Measurements from ENCODE around the gene MICA.
A peak's percentile ranks its signal among the peaks of the same experiment; 100 is the strongest.
"Not testable (repeated sequence)": the region's sequence is repeated elsewhere in the genome, so short reads cannot be mapped to it uniquely, and the experiment has no call there.

MICA gene

DNA sequence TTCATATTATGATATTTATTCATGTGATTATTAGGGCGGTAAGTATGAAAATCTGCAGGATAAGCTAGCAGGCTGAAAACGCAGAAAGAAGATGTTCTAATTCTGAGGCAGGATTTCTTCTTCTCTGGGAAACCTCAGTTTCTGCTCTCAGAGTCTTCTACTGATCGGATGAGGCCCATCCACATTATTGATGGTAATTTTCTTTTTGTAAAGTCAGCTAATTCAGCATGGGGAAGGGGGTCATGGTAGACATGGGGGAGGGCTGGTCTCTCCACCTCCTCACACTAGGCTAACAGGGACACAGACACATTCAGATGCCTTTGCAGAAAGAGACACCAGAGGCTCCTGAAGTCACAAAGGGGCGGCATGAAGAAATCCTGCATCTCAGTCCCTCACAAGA is 21.7 kb upstream of the MICA start:
- no peak for DNase-seq (ENCODE audit: low read depth, low spot score)

DNA sequence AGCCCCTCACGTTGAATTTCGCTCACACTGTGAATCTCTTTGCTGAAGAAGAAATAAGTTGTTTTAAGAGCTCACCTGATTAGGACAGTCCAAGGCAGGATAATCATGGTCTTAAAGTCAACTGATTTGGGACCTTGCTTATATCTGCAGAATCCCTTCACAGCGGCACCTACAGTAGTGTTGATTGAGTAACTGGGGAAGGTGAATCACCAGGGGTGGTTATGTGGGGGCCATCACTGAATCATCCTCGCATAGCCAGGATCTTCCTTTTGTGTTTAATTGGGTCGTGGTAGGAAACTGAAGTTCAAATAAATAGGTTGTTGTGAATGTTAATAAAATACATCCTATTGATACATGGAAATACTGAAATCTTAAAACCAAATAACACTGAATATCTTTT is 20.2 kb upstream of the MICA start:
- no peak for DNase-seq (ENCODE audit: low read depth, low spot score)

DNA sequence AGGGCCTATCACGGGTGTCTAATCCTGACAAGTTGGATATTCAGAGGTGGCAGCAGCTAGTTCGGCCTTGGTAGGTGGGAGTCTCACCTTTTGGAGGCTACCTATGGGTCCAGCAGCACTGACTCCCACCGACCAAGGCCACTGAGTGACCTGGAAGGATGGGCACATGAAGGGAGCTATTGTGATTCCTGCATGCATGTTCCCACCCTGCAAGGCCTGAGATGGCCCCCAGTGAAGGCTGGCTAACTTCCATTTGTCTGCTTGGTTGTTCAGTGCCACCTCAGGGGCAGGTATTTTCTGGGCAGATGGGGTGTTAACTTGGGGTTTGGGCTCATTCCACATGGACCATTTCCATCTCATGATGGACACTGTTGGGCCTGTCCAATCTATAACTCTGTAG is 18.4 kb upstream of the MICA start:
- no peak for DNase-seq (ENCODE audit: low read depth, low spot score)

DNA sequence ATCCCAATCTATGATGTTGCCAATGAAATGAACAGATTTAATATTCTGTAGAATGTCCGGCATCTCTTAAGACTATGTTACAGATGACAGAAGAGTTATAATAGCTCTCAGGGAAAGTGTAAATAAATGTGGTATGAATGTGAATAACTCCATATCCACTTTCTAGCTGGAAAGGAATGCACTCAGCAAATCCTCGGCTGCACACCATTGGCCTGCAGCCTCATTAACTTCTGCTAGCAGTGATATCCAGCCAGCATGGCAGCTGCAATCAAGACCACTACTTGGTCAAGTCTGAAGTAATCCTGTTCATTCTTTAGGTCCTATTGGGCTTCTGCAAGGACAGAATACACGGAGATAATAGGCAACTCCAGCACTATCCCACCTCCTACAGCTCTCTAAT is 17.3 kb upstream of the MICA start:
- DNase-seq (ENCODE audit: low read depth, low spot score) = no peak

DNA sequence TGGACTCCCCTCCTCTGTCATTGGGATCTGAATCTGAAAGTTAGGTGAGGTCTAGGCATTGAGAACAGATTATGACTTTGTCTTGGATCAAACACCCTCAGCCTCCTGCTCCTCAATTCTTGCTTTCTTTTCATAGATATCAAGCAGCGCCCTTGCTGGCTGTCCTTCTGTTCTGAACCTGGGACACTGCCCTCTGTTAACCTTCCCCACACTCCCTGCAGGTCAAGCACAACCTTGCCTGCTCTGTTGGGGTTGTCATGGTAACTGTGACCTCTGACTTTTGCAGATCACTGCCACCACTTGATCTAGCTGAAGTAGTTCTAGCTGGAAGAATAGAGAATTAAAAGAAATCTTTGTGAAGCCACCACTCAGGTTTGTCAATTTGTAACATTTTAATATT is 16.4 kb upstream of the MICA start:
- no peak for DNase-seq (ENCODE audit: low read depth, low spot score)

DNA sequence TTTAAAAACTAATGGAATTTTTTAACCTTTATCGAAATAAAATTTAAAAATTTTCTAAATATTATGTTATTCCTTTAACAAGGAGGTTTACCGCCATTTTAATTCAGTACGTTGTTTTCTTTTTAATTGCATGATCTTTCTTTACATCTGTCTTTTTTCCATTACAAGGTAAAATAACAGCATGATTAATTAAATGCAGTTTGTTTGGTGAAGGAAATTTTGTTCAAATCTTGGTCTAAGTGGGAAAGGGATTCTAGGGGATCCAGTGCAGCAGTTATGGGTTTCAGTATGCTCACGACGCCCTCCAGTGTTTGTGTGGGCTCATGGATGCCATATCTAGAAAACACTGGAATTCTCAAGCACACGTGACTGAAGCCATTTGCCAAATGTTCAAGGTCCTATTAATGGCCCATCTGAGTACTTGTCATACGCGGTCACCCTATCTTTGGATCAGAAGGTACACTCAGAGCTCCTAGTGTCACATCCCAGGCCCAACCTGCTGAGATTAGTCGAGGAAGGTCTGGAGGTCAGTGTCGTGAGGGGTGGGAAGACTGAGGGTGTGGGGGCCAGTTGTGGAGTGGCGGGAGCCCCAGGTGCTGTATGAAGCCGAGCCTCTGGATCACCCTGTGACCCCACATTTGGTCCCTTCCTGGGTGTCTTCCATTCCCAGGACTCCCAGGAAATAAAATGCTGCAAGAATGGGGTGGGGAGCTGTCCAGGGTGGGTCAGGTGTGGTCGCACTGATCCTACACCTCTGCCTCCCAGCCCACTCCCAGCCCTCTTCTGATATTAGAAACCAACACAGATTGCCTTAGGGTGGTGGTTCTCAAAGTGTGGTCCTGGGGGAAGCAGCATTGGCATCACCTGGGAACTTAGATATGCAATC is 14.2 kb upstream of the MICA start:
- not testable (repeated sequence) for DNase-seq (ENCODE audit: low read depth, low spot score)

DNA sequence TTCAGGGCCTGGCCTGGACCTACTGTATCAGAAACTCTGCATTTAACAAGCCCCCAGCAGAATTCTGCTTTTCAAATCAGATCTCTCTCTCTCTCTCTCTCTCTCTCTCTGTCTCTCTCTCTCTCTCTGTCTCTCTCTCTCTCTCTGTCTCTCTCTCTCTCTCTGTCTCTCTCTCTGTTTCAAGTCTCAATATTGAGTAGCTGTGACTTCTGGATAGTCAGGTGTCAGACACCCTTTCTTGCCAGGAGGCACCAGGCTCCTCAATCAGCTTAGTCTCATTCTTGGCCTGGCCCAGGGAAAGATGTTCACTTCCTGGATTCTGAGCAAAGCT is 13.6 kb upstream of the MICA start:
- not testable (repeated sequence) for DNase-seq (ENCODE audit: low read depth, low spot score)

DNA sequence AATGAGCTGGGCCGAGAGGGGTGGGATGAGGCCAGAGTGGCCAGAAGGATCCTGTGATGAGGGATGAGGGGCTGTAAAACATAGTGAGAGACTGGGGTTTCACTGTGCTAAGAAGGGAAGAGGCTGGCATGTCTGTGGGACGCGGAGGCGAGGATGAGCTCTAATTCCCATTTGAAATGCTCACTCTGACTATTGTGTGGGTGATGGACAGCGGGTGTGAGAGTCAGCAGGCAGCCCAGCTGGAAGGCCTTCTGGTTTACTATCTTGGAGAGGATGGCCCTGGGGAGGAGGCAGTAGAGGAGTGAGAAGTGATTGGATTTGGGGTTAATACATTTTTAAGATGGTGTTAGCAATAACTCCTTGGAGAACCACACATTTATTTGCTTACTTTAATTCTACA is 9.5 kb upstream of the MICA start:
- DNase-seq (ENCODE audit: low read depth, low spot score) = no peak

DNA sequence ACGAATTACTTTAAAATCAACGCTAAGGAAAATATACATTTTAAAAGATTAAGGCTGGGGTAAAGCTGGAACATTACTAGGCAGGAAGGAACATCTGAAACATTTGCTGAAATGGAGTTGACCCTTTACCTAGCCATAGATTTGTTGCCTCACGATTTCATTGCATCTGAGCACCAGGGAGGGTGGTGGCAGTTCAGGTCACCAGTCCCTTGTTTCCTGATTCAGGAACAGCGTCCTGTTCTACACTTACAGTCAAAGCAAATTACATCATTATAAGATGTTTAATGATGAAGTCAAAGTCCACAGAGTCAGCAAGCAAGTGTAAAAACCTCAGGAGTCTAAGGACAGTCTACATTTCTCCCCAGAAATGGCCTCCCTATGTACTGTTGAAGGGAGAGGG is 9.0 kb upstream of the MICA start:
- DNase-seq (ENCODE audit: low read depth, low spot score) = no peak

DNA sequence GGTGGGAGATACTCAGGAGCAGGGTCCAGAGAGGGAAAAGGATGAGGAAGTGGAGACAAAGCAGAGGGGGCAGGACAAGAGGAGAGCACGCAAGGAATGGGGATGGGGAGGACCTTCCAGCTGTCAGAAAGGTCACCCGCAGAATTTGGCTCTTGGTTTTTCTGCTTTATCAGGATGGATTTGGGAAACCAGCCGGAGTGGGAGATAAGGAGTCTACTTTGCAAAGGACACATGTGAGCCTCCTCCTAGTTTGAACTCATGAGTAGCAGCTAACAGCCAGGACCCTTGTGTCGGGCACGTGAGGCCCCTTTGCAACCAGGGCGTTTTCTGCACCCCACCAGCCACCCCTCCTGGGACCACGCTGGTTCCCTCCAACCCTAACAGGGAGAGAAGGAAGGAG is 7.6 kb upstream of the MICA start:
- DNase-seq (ENCODE audit: low read depth, low spot score) = no peak

DNA sequence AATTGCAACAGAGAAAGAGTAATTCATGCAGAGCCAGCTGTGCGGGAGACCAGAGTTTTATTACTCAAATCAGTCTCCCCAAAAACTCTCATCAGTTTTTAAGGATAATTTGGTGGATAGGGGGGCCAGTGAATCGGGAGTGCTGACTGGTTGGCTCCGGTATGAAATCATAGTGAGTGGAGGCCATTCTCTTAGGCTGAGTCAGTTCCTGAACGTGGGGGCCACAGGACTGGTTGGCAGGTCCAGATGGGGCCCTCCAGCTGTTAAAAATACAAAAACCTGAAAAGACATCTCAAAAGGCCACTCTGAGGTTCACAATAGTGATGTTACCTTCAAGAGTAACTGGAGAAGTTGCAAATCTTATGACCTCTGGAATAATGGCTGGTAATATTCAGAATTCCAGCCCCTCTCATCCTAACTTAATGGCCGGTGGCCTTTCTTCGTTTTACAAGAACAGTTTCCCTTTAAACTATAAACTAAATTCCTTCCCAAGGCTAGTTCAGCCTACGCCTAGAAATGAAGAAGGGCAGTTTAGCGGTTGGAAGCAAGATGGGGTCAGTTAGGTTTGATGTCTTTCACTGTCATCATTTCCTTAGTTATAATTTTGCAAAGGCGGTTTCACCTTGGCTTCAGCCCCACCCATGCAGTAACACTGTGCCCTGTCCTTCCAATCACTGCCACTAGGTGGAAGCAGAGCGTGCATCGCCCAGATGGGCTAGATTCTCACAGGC is 6.8 kb upstream of the MICA start:
- DNase-seq (ENCODE audit: low read depth, low spot score) = peak; percentile 86

DNA sequence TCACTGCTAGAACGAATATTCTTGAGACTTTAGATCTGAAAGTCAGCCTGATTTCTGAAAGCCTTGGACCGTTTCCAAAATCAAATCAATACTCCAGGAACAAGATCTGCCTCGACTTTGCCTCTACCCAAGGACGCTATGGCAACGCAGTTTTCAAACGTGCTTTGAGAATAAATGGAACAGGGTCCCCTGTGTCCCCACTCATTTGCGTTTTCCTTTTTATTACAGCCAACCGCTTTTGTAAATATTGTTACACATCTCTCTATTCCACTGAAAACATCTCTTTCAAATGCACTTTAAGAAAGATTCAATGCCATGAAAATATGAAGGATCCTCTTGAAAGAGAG is 6.3 kb upstream of the MICA start:
- DNase-seq (ENCODE audit: low read depth, low spot score) = not testable (repeated sequence)

DNA sequence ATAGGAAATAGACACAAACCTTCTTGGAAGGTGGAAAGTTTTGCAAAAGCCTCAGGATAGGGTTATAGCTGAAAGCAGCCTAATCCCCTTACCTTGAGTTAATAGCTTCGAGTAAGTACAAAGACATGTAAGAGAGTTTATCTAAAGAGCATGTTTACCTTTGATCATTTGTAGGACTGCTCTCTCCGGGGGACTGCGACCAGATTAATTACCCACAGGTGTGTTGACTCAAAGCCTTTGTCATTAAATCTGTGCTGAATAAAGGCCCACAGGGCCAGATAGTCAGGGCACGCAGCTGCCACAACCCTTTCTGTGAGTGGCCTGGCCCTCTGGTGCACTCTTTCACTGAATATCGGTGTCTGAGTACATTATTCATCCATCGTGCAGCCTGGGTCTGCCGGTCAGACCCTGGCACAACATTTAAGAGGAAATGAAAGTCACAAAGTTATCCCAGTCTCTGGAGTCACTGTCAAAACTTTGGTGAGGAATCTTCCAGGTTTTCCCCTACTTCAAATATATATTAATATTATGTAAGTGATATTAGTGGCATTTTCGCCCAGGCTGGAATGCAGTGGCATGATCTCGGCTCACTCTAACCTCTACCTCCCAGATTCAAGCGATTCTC is 5.4 kb upstream of the MICA start:
- no peak for DNase-seq (ENCODE audit: low read depth, low spot score)

DNA sequence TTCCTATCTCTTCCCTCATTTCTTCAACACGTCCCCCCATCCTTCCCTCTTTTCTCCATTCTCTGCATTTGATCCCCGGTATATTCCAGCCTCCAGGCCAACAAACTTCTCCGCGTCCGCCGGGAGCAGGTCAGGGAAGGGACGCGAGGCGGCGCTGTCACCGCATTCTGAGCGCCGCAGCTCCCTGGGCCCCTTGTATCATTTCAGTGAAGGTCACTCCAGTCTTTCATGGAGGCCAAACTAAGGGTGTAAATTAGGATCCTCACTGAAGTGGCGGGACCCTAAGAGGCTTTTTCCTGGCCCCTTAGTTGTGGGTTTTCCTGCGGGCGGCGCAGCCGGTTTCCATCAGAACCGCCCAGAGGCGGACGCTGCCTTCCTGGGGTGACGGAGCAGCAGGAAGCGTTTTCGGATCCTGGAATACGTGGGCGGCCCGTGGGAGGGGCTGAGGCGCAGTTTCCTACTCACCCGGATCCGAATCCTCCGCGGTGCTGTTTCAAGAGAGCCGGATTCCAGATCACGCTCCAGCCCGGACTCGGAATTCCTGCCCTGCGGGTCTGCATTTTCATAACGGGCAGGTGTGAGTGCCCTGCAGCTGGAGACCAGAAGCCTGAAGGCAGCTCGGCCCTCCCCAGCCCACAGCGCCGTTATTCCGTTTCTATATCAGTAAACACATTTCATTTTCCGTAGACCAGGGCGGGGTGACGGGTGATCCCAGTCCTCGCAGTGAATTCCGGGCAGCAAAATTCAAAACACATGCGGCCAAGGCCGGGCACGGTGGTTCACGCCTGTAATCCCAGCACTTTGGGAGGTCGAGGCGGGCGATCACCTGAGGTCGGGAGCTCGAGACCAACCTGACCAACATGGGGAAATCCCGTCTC is 3.6 kb upstream of the MICA start:
- DNase-seq (ENCODE audit: low read depth, low spot score) = peak; percentile 93

DNA sequence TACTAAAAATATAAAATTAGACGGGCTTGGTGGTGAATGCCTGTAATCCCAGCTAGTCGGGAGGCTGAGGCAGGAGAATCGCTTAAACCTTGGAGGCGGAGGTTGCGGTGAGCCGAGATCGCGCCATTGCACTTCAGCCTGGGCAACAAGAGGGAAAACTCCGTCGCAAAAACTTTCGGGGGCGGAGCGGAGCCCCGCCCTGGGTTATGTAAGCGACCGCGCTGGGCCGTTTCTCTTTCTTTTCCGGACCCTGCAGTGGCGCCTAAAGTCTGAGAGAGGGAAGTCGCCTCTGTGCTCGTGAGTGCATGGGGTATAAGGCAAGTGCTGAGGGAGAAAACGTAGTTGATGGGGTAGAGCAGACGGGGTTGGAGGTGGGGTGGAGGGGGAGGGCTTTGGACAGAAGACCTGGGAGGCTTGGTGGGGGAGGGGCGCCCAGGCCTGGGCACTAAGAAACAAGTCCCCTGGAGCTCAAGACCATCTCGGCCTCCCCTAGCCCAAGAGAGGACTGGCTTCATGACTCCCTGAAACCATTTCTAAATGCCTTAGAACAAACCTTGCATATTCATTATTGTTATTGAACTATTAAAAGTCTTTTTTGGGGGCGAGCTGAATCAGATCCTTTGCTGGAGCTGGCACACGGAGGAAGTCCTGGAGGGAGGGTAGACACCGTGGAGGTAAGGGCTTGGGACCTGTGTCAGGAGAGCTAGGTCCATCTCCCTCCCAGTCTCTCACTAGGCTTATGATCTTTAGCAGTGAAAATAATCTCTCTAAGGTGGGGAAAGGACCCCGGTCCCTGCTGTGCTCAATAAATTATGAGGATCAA is 2.7 kb upstream of the MICA start:
- peak; percentile 74 for DNase-seq (ENCODE audit: low read depth, low spot score)

DNA sequence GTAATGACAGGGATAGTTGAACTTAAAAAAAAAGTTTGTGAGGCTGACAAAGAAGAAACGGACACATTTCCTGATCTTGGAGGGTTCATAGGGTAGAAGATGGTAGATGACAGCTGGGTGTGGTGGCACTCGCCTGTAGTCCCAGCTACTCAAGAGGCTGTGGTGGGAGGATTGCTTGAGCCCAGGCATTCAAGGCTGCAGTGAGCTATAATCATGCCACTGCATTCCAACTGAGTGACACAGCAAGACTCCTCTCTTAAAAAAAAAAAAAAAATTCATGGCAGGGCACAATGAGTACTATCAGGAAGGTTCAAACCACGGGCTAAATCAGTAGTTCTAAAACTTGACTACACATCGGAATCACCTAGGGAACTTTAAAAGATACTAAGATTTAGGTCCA is 2.0 kb upstream of the MICA start:
- DNase-seq (ENCODE audit: low read depth, low spot score) = peak; percentile 75

DNA sequence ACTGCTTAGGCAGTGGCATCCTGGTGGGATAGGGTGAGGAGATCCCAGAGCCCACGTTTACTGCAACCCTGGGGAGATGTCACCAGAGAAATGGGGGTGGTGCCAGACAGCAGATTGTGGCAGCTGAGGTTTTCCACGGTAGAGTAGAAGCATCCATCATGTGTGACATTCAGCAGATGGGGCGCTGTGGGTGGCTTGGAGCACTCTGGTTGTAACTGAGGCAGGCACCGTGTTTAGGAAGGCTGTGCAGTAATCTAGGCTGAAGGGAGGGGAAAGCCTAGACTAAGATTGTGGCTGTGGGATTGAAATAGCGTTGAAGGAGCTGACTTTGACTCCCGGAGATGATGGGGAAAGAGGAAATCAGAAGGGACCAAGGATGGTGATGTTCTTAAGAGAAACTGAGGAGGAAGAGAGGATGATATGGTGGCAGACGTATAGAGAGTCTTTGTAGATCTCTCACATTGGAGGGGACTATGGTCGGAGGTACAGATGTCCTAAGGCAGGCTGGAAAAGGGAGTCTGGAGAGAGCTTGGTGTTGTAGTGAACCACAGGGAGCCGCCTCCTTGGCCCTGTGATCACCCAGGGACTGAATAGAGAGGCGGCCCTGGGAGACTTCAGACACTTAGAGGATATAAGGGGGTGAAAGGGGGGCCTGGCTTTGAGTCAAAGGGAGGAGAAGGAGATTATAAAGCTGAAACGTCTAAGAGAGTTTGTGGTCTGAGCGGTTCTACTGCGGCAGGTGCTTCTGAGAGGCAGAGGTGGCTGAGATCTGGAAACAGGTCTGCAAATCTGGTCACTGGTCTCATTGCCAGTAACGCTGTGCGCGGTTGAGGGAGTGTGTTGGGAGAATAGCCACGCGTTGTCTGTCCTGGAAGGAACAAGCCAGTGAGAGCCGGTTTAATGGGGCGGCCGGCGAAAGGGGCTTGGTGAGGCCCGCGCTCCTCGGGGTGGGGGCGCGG is 792 bp upstream of the MICA start:
- DNase-seq (ENCODE audit: low read depth, low spot score) = no peak

DNA sequence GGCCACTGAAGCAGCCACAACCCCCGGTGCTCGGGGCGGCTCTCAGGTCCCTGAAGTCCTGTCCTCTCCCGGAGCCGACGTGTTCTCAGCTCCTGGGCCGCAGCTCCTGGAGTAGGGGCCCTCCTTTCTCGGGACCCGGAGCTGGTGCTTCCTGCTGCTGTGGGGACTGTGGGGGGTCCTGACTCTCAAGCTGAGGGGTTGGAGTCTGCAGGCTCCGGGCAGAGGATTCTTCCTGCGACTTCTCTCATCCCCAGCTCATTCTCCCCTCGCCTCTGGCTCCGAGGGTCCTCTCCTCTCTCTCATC is 618 bp downstream of the MICA start:
- not testable (repeated sequence) for DNase-seq (ENCODE audit: low read depth, low spot score)

DNA sequence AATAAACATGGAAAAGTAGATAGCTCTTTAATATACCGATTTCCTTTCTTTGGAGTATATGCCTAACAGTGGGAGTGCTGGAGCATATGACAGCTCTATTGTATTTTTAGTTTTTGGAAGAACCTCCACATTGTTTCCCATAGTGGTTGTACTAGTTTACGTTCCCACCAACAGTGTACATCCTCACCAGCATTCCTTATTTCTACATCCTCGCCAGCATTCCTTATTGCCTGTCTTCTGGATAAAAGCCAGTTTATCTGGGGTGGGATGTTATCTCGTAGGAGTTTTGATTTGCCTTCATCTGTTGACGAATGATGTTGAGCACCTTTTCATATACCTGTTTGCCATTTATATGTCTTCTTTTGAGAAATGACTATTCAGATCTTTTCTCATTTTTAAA is 2.6 kb downstream of the MICA start:
- DNase-seq (ENCODE audit: low read depth, low spot score) = no peak

DNA sequence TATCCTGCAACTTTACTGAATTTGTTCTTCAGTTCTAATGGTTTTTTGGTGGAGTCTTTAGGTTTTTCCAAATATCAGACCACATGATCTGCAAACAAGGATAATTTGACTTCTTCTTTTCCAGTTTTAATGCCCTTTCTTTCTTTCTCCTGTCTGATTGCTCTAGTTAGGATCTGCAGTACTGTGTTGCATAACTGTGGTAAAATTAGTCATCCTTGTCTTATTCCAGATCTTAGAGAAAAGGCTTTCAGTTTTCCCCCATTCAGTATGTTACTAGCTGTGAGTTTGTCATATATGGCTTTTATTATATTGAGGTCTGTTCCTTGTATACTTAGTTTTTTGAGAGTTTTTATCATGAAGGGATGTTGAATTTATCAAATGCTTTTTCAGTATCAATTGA is 4.3 kb downstream of the MICA start:
- peak; percentile 56 for DNase-seq (ENCODE audit: low read depth, low spot score)
